HG03571 (cell line): ENCODE measurements around the gene PRRC2C.
"Not testable (repeated sequence)": the region's sequence is repeated elsewhere in the genome, so short reads cannot be mapped to it uniquely, and the experiment has no call there.

ENCODE experiments used
- ATAC-seq: cut with Tn5 transposase; IDR thresholded peaks from one replicate; pipeline ENCODE4 v1.9.1; 2021; ENCODE audit not compliant: unreplicated experiment

The PRRC2C gene

DNA sequence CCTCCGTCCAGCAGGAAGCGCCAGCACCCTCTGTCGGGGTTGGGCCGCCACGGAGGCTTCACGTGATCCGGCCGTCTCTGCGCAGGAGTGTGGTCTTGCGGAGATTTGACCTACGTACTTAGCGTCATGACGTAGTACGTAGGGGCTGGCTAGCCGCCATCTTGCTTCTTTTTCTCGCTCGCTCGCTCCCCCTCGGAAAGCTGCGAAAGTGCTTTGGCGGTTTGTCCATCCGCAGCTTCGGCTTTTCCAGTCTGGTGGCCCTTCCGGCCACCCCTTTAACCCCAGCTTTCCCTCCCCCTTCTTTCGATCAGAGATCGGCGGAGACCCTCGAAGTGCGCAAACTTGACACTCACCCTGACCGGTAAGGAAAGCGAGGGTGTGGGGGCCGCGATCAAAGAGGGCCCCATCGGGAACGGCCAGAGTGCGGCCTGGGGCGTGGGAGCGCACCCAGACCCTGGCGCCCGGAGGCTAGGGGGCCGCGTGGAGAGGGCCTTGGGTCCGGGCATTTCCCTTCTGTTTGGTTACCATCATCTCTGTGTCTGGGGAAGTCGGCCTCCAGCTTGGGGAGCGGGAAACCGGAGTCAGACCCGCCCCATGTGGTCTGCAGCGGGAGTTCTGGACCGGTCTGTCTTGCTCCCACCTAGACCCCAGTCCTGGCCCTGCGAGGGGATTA, at the start of gene PRRC2C:
TSS of gene PRRC2C (plus strand) at position 156 of the 673 bp plus-strand sequence. CDS start 26,559 bp downstream, outside the sequence.
- ATAC-seq, result peak; percentile 97

- ATAC-seq, result no peak
Measured at GRCh38 chr1:171438441-171438840, 46.9 kb upstream of the PRRC2C start.

DNA sequence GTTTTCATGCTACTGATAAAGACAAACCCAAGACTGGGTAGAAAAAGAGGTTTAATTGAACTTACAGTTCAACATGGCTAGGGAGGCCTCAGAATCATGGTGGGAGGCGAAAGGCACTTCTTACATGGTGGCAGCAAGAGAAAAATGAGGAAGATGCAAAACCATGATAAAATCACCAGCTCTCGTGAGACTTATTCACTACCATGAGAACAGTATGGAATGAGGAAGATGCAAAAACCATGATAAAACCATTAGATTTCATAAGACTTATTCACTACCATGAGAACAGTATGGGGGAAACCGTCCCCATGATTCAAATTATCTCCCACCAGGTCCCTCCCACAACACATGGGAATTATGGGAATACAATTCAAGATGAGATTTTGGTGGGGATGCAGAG, 45.1 kb upstream of the PRRC2C start:
- ATAC-seq, result not testable (repeated sequence)

DNA sequence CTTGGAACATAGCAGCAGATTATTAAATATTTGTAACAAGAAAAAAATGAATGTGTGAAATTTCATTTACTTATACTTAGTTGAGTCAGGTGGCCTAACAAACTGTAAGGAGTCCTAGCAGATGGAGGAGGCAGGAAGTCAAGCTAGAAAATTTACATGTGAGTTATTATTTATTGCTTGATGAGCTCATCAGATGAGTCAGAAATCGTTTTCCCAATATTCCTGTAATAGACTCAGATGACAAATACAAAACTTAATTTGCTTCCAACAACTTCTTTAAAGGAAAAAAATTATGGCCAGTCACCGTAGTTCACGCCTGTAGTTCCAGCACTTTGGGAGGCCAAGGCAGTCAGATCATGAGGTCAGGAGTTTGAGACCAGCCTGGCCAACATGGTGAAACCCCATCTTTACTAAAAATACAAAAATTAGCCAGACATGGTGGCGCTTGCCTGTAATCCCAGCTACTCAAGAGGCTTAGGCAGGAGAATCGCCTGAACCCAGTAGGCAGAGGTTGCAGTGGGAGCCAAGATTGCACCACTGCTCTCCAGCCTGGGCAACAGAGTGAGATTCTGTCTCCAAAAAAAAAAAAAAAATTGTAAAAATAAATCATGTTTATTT, 43.9 kb upstream of the PRRC2C start:
- not testable (repeated sequence) for ATAC-seq

DNA sequence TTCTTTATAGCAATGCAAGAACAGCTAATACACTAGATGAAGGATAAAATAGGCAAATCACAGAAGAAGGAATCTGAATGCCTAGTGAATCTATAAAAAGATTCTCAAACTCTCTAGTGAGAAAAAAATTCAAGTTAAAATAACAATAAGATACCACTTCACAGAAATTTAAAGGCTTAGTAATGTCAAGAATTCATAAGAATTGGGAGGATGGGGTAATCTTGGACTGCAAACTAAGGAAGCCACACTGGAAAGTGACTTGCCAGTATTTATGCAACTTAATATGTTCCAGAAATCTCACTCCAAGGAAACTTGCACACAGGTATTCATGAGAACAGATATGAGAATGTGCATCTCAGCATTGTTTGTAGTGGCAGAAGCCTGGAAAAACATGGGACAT, 38.9 kb upstream of the PRRC2C start:
- ATAC-seq, result no peak

- no peak for ATAC-seq
Measured at GRCh38 chr1:171455967-171456366, 29.4 kb upstream of the PRRC2C start.

- ATAC-seq, result no peak
Measured at GRCh38 chr1:171457412-171457811, 27.9 kb upstream of the PRRC2C start.

- no peak for ATAC-seq
Measured at GRCh38 chr1:171460018-171460620, 25.2 kb upstream of the PRRC2C start.

DNA sequence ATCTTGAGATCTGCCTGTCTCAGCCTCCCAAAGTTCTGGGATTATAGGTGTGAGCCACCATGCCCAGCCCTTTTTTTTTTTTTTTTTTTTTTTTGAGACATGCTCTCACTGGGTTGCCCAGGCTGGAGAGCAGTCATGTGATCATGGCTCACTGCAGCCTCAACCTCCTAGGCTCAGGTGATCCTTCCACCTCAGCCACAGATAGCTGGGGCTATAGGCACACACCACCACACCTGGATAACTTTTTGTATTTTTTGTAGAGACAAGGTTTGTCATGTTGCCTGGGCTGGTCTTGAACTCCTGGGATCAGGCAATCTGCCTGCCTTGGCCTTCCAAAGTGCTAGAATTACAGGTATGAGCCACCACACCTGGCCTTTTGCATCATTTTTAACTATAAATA, 17.7 kb upstream of the PRRC2C start:
- no peak for ATAC-seq

GRCh38 chr1:171468120-171468750, 17.1 kb upstream of the PRRC2C start:
- peak; percentile 61 for ATAC-seq

- ATAC-seq, result no peak
Measured at GRCh38 chr1:171470726-171471125, 14.6 kb upstream of the PRRC2C start.

DNA sequence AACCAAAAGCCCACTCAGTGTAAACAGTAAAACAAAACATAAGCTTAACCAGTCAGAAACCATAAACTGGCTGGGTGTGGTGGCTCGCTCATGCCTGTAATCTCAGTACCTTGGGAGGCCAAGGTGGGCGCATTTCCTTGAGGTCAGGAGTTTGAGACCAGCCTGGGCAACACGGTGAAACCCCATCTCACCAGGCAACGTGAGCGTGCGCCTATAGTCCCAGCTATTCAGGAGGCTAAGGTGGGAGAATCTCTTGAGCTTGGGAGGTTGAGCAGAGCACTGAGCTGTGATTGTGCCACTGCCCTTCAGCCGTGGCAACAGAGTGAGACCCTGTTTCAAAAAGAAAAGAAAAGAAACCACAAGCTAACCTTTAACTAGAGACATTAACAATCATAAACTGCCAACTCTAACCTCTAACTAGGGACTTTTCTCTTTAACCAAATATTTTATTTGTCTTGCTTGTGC, 13.1 kb upstream of the PRRC2C start:
- ATAC-seq, result peak; percentile 80

DNA sequence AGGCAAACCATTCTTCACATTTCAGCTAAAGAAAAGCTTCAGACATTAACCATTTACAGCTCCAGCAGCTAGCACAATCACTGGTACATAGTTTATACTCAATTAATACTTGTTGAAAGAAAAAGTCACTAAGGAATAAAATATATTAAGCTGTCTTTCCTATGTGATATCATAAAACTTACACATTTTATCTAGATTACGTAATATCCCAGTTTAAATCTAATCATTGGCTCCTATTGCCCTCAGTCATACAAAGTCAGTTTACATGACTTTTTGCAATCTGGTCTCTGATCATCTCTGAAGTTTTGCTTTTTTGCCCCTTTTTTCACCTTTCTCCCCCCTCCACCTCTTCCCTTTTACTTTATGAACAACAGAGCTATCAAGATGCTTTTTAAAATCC, 8.5 kb upstream of the PRRC2C start:
- ATAC-seq, result no peak

GRCh38 chr1:171477804-171478203, 7.5 kb upstream of the PRRC2C start:
- no peak for ATAC-seq

GRCh38 chr1:171480035-171480434, 5.3 kb upstream of the PRRC2C start:
- no peak for ATAC-seq

DNA sequence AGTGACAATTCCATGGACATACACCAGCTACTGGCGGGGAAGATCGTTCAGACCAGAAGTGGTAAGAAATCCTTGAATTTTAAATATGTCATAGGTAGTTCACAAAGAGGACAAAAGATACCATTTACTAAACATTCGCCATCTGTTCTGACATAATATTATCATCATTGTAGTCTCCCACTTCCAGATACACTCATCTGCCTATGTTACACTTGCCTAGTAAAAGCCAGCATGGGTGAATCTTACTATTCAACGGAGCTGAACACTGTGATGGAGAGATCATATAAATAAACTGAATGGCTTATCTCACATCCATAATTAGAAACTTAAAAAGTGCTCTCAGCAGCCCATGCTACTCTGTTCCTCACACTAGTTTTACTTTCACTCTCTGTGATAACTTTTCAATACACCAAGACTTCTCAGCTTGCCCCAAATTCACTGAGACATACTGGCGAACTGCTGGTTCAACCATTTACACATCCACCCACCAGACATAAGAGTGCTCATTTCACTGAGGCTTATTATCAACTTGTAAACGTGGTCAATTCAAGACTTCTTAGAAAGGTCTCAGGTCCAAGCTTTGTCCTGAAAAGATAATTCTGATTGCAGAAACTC, 463 bp upstream of the PRRC2C start:
- peak; percentile 53 for ATAC-seq

- peak; percentile 32 for ATAC-seq
Measured at GRCh38 chr1:171486048-171486519, 754 bp downstream of the PRRC2C start.

- no peak for ATAC-seq
Measured at GRCh38 chr1:171487038-171487437, 1.7 kb downstream of the PRRC2C start.

DNA sequence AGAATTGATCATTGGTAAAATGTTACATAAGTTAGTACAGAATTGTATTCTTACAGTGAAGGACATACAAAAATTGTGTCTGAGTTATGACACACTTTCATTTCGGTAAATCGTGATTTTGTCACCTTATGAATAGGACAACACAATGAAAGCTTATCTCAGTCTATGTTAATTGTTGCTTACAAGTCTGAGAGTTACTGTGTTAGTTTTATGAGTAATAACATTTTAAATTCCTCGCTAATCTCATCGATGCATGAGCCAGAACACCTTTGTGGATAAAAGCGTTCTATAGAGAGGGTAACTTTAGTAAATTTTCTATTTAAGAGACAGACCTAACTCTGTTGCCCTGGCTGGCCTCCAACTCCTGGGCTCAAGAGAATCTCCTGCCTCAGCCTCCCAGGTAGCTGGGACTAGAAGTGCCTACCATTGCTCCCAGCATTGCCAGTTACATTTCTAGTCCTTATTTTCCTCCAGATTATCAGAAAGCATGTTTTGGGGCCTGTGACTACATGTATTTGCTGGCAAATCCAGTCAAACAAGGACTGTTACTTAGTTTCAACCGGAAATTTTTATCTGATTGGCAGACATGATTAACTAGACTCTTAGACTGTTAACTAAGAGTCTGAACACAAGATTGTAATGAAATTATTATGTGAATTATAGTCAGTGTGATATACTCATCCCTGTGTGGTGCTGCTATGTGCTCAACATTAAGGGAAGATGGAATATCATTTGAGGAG, 3.0 kb downstream of the PRRC2C start:
- no peak for ATAC-seq

DNA sequence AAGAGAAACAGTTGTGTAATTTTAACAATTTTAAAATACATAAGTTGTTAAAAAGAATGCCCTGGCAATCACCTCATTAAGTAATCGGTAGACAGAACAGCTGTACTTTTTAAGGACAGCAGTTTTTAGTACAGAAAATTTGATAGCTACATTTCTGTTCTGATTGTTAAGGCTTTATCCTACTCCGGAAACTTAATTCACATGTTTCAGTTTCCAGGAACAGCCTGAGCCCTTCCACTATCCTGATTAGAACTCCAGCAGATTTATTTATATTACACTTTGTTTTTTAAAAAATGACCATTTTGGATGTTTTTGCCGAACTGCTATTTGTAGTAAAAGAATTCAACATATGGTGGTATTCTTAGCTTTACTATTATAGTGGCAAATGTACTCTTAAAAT, 8.7 kb downstream of the PRRC2C start:
- ATAC-seq, result no peak

DNA sequence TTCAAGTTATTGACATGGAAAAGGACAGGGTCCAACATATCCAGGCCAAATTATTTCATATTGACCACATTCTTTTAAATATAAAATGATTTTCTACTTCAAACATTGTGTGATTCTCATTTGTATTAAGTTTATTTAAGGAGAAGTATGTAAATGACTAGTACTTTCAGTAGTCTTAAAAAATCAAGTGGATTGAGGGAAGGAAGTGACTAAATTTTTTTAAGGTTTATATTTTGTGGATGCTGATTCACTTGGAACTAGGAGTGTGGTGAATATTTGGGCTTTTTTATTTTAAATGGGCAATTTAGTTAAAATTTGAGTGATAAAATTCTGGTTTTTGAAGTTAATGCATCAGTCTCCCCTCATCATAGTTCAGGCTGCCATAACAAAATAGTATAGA, 10.1 kb downstream of the PRRC2C start:
- no peak for ATAC-seq
